22Rv1 (cell line): Measurements from ENCODE around the gene ST3GAL2.

Source experiments
- ZFX ChIP-seq: fragments of 450-650 bp; IDR thresholded peaks from 2 replicates; pipeline ENCODE4 v1.6.1; 2017; ENCODE audit warnings: antibody characterized with exemption, borderline replicate concordance
- TF ChIP-seq, protein P1 (sequence below): fragments of 450-650 bp; IDR thresholded peaks from 2 replicates; pipeline ENCODE4 v1.5.1; 2017; ENCODE audit warnings: mild to moderate bottlenecking

- TF ChIP-seq, protein P1, sequence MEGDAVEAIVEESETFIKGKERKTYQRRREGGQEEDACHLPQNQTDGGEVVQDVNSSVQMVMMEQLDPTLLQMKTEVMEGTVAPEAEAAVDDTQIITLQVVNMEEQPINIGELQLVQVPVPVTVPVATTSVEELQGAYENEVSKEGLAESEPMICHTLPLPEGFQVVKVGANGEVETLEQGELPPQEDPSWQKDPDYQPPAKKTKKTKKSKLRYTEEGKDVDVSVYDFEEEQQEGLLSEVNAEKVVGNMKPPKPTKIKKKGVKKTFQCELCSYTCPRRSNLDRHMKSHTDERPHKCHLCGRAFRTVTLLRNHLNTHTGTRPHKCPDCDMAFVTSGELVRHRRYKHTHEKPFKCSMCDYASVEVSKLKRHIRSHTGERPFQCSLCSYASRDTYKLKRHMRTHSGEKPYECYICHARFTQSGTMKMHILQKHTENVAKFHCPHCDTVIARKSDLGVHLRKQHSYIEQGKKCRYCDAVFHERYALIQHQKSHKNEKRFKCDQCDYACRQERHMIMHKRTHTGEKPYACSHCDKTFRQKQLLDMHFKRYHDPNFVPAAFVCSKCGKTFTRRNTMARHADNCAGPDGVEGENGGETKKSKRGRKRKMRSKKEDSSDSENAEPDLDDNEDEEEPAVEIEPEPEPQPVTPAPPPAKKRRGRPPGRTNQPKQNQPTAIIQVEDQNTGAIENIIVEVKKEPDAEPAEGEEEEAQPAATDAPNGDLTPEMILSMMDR = no peak
- no peak for TF ChIP-seq ZFX
Measured at GRCh38 chr16:70437582-70438557, 1.0 kb downstream of the ST3GAL2 start.
